HEK293T (cell line): ENCODE data around the gene APOBEC3B.
"Not testable (repeated sequence)": the region's sequence is repeated elsewhere in the genome, so short reads cannot be mapped to it uniquely, and the experiment has no call there.

Experiments used
- ARNT ChIP-seq: fragments of 450-650 bp; IDR thresholded peaks from 2 replicates; pipeline ENCODE4 v1.6.1; 2017; ENCODE audit warnings: mild to moderate bottlenecking
- BHLHE40 ChIP-seq: fragments of 450-650 bp; IDR thresholded peaks from 2 replicates; pipeline ENCODE4 v1.6.1; 2016; ENCODE audit warnings: mild to moderate bottlenecking, moderate library complexity, borderline replicate concordance
- CTBP1 ChIP-seq: fragments of 450-650 bp; IDR thresholded peaks from 2 replicates; pipeline ENCODE4 v1.6.1; 2016; ENCODE audit warnings: borderline replicate concordance
- ELF4 ChIP-seq: fragments of 450-650 bp; IDR thresholded peaks from 2 replicates; pipeline ENCODE4 v1.6.1; 2017; ENCODE audit warnings: antibody characterized with exemption
- FOXA1 ChIP-seq: fragments of 450-650 bp; IDR thresholded peaks from 2 replicates; pipeline ENCODE4 v1.6.1; 2016; ENCODE audit warnings: mild to moderate bottlenecking
- FOXK2 ChIP-seq: fragments of 450-650 bp; IDR thresholded peaks from 2 replicates; pipeline ENCODE4 v1.6.1; 2016; ENCODE audit warnings: mild to moderate bottlenecking
- HDGF ChIP-seq: fragments of 450-650 bp; IDR thresholded peaks from 2 replicates; pipeline ENCODE4 v1.6.1; 2017; ENCODE audit warnings: antibody characterized with exemption, borderline replicate concordance
- L3MBTL2 ChIP-seq: fragments of 450-650 bp; conservative IDR thresholded peaks from 2 replicates; pipeline ENCODE4 v1.6.1; 2016; ENCODE audit warnings: mild to moderate bottlenecking
- NFRKB ChIP-seq: fragments of 450-650 bp; IDR thresholded peaks from 2 replicates; pipeline ENCODE4 v1.6.1; 2016; ENCODE audit warnings: mild to moderate bottlenecking, moderate library complexity
- SP1 ChIP-seq: fragments of 450-650 bp; IDR thresholded peaks from 2 replicates; pipeline ENCODE4 v1.6.1; 2017
- SUZ12 ChIP-seq: fragments of 450-650 bp; IDR thresholded peaks from 2 replicates; pipeline ENCODE4 v1.6.1; 2016; ENCODE audit warnings: mild to moderate bottlenecking
- TARDBP ChIP-seq: fragments of 450-650 bp; IDR thresholded peaks from 2 replicates; pipeline ENCODE4 v1.6.1; 2016
- ZNF384 ChIP-seq: fragments of 450-650 bp; IDR thresholded peaks from 2 replicates; pipeline ENCODE4 v1.6.1; 2016
- TF ChIP-seq, protein P1 (sequence below): fragments of 450-650 bp; IDR thresholded peaks from 2 replicates; pipeline ENCODE4 v1.6.1; 2016

DNA sequence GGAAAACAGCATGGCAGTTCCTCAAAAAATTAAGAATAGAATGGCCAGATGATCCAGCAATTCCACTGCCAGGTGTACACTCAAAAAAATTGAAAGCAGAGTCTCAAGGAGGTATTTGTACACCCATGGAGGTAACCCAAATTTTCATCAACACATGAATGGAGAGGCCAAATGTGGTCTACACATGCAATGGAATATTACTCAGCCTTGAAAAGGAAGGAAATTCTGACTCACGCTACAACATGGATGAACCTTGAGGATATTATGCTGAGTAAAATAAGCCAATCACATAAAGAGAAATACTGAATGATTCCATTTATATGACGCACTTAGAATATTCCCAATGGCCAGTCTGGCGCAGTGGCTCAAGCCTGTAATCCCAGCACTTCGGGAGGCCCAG, 4.9 kb upstream of the APOBEC3B start:
- TF ChIP-seq ELF4, SP1, FOXA1, NFRKB, TARDBP, CTBP1, BHLHE40, L3MBTL2, ARNT, ZNF384, FOXK2, SUZ12, HDGF: not testable (repeated sequence)
- TF ChIP-seq, protein P1, sequence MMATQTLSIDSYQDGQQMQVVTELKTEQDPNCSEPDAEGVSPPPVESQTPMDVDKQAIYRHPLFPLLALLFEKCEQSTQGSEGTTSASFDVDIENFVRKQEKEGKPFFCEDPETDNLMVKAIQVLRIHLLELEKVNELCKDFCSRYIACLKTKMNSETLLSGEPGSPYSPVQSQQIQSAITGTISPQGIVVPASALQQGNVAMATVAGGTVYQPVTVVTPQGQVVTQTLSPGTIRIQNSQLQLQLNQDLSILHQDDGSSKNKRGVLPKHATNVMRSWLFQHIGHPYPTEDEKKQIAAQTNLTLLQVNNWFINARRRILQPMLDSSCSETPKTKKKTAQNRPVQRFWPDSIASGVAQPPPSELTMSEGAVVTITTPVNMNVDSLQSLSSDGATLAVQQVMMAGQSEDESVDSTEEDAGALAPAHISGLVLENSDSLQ, result not testable (repeated sequence)
